HG02938 (cell line): Measurements from ENCODE around the gene BCR.

Experiments
- ATAC-seq: cut with Tn5 transposase; IDR thresholded peaks from one replicate; pipeline ENCODE4 v1.9.1; 2021; ENCODE audit warnings: mild to moderate bottlenecking, moderate library complexity; ENCODE audit not compliant: unreplicated experiment

The BCR gene

GRCh38 chr22:23242473-23243001, 62.2 kb downstream of the BCR start:
- no peak for ATAC-seq

GRCh38 chr22:23243006-23243573, 62.8 kb downstream of the BCR start:
- ATAC-seq: no peak

- ATAC-seq: no peak
Observed at GRCh38 chr22:23243859-23244689, 63.8 kb downstream of the BCR start.

GRCh38 chr22:23244690-23245044, 64.4 kb downstream of the BCR start:
- no peak for ATAC-seq

- no peak for ATAC-seq
Observed at GRCh38 chr22:23245045-23245798, 64.9 kb downstream of the BCR start.

GRCh38 chr22:23245799-23246136, 65.5 kb downstream of the BCR start:
- no peak for ATAC-seq

- ATAC-seq: no peak
Observed at GRCh38 chr22:23246982-23247766, 66.9 kb downstream of the BCR start.

- ATAC-seq: no peak
Observed at GRCh38 chr22:23248583-23248982, 68.3 kb downstream of the BCR start.

GRCh38 chr22:23250056-23250784, 69.9 kb downstream of the BCR start:
- ATAC-seq: no peak

- ATAC-seq: no peak
Observed at GRCh38 chr22:23250785-23251363, 70.6 kb downstream of the BCR start.

GRCh38 chr22:23251445-23252093, 71.3 kb downstream of the BCR start:
- no peak for ATAC-seq

- no peak for ATAC-seq
Observed at GRCh38 chr22:23253475-23254055, 73.3 kb downstream of the BCR start.

GRCh38 chr22:23255506-23256170, 75.3 kb downstream of the BCR start:
- no peak for ATAC-seq

GRCh38 chr22:23256171-23256932, 76.0 kb downstream of the BCR start:
- no peak for ATAC-seq

GRCh38 chr22:23256986-23257888, 76.9 kb downstream of the BCR start:
- no peak for ATAC-seq

- ATAC-seq: no peak
Observed at GRCh38 chr22:23257889-23258825, 77.8 kb downstream of the BCR start.
